GM08714 (cell line): ENCODE results near the gene KPNA6.

ENCODE experiments used
- H3K4me3 ChIP-seq: fragments of 200-500 bp; sonication (Bioruptor generic); 2 replicates; pipeline ENCODE4 v1.5.1; 2014; ENCODE audit warnings: mild to moderate bottlenecking, low read length, inconsistent platforms
- ZNF274 ChIP-seq: IDR thresholded peaks from 2 replicates; pipeline ENCODE4 v1.6.1; 2012; ENCODE audit warnings: mild to moderate bottlenecking, low read depth, low read length

KPNA6 gene

GRCh38 chr1:32199717-32200072, 91.8 kb downstream of the KPNA6 start:
- no peak for TF ChIP-seq ZNF274
- peak overlapping the region; percentile 65; the same call in 1 of the 2 replicates for H3K4me3 ChIP-seq

GRCh38 chr1:32200226-32201010, 92.6 kb downstream of the KPNA6 start, which contains the start of gene CCDC28B:
CCDC28B (plus strand) TSS chr1:32200595; CDS start chr1:32201936, 1,341 bp downstream.
- peak within 1 kb of the TSS; percentile 65 for H3K4me3 ChIP-seq
- no peak for TF ChIP-seq ZNF274

- peak overlapping the region; percentile 65 for H3K4me3 ChIP-seq
- no peak for TF ChIP-seq ZNF274
Measured at GRCh38 chr1:32201011-32201855, 93.4 kb downstream of the KPNA6 start.

- H3K4me3 ChIP-seq: peak overlapping the region; percentile 72; the same call in 1 of the 2 replicates
- no peak for TF ChIP-seq ZNF274
Measured at GRCh38 chr1:32204943-32205361, 97.1 kb downstream of the KPNA6 start.

GRCh38 chr1:32205401-32206370, 97.8 kb downstream of the KPNA6 start, which contains the start of gene IQCC:
IQCC (plus strand) TSS chr1:32205671; CDS start chr1:32205682, 11 bp downstream.
- peak within 1 kb of the TSS; percentile 72 for H3K4me3 ChIP-seq
- no peak for TF ChIP-seq ZNF274

- no peak overlapping the region for H3K4me3 ChIP-seq
- TF ChIP-seq ZNF274: no peak
Measured at GRCh38 chr1:32208469-32208868, 100.6 kb downstream of the KPNA6 start.

- no peak within 1 kb of the TSS for H3K4me3 ChIP-seq
- no peak for TF ChIP-seq ZNF274
Measured at GRCh38 chr1:32208891-32209328, 101.1 kb downstream of the KPNA6 start, which contains the start of gene DCDC2B. DCDC2B (plus strand) TSS chr1:32209089; CDS start chr1:32209094, 5 bp downstream.

- H3K4me3 ChIP-seq: no peak overlapping the region
- TF ChIP-seq ZNF274: no peak
Measured at GRCh38 chr1:32215629-32216480, 108.0 kb downstream of the KPNA6 start.

- no peak overlapping the region for H3K4me3 ChIP-seq
- no peak for TF ChIP-seq ZNF274
Measured at GRCh38 chr1:32216566-32216965, 108.7 kb downstream of the KPNA6 start.

- H3K4me3 ChIP-seq: no peak overlapping the region
- no peak for TF ChIP-seq ZNF274
Measured at GRCh38 chr1:32219022-32219421, 111.2 kb downstream of the KPNA6 start.

- no peak for TF ChIP-seq ZNF274
Measured at GRCh38 chr1:32220746-32221580, 113.1 kb downstream of the KPNA6 start.

GRCh38 chr1:32221581-32221979, 113.7 kb downstream of the KPNA6 start:
- no peak for TF ChIP-seq ZNF274
- H3K4me3 ChIP-seq: peak overlapping the region; percentile 78

More at GRCh38 chr1:32220746-32221580, 113.1 kb downstream of the KPNA6 start:
- H3K4me3 ChIP-seq: peak overlapping the region; percentile 78; the same call in 1 of the 2 replicates
